GM18498 (cell line): ENCODE data around the gene RBM33.
"Not testable (repeated sequence)": the region's sequence is repeated elsewhere in the genome, so short reads cannot be mapped to it uniquely, and the experiment has no call there.

Source experiments
- ATAC-seq: cut with Tn5 transposase; IDR thresholded peaks from one replicate; pipeline ENCODE4 v1.9.1; 2021; ENCODE audit warnings: mild to moderate bottlenecking, moderate library complexity; ENCODE audit not compliant: unreplicated experiment

Gene RBM33

GRCh38 chr7:155644178-155644970 lies at the start of gene RBM33:
Gene RBM33, plus strand, starts transcription at chr7:155644661. Its CDS starts 216 bp downstream, at chr7:155644877.
- peak; percentile 78 for ATAC-seq

DNA sequence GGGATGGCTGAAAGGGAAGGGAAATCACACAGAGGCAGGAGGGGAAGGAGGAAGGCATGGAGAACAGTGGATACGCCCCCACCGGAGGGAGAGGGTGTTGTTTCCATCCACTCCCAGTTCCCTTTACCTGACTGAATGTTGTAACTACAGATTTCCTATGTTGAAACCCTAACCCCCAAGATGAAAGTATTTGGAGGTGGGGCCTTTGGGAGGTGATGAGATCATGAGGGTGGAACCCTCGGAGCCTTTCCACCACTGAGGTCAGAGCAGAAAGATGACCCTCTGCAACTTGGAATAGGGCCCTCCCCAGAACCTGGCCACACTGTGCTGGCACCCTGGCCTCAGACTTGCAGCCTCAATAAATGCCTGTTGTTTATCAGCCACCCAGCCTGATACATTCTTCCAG lies 49.5 kb upstream of the RBM33 start:
- no peak for ATAC-seq

DNA sequence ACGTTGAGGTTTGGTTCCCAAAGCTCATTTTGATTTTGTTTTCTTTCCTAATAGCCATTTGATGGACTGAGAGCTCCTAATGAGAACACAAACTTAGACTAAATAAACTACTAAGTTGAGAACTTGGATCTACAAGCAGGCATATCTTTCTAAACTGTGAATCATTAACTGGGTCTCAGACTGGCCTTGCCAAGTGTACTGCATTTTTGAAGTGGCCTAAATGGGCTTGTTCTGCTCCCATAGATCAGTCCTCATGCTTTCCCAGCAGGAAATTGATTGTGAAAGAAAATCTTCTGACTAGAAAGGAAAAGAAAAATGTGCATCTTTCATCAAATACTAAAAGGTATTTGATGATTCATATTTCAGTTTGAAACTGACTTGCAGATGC lies 46.7 kb upstream of the RBM33 start:
- no peak for ATAC-seq

DNA sequence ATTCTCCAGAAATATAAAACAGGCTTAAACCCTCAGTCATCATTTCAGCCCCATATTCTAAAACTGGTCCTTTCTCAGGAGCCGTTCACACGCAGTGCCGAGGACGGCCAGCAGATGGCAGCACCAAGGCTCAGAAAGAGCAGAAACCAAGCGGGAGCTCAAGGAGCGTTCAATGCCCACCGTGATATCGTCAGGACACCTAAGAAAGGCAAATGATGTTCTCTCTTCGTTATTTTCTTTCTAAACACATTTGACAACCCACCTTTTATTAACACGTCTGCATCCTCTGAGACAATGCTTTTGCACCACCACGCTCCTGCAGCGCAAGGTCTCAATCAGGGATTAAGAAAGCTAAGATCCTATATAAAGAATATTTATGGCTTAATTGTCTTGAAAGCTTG lies 45.7 kb upstream of the RBM33 start:
- ATAC-seq, result peak; percentile 65

DNA sequence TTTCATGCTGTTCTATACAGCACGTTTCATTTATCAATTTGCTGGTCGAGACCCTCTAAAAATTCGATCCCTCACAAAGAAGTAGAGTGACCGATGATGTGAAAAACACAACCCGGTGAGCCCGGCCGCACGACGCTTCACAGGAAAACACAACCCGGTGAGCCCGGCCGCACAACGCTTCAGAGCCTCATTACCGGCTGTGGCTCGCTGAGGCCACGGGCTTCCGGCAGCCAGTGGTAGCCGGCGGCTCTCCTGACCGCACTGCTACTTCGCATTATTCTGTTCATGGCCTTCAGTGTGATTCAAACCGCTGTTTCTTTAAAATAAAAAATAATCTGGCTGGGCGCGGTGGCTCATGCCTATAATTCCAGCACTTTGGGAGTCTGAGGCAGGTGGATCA lies 42.3 kb upstream of the RBM33 start:
- ATAC-seq, result no peak

DNA sequence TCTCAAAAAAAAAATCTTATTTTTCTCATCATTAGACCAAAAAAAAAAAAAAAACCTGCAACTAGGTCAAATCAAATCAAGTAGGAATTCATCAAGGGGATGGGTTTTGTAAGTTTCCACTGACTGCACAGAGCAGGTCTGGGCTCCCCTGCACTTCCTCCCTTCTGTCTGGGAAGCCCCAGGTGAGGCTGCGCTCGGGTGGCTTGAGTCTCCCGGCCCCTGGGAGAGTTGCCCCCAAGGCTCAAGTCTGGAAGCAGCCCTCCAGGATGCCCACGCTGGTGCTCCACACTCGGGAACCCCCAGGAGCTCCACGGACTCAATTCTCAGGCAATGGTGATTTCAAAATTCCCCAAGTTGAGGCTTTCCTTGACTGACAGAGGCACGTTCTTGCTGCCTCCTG lies 41.7 kb upstream of the RBM33 start:
- ATAC-seq, result no peak

DNA sequence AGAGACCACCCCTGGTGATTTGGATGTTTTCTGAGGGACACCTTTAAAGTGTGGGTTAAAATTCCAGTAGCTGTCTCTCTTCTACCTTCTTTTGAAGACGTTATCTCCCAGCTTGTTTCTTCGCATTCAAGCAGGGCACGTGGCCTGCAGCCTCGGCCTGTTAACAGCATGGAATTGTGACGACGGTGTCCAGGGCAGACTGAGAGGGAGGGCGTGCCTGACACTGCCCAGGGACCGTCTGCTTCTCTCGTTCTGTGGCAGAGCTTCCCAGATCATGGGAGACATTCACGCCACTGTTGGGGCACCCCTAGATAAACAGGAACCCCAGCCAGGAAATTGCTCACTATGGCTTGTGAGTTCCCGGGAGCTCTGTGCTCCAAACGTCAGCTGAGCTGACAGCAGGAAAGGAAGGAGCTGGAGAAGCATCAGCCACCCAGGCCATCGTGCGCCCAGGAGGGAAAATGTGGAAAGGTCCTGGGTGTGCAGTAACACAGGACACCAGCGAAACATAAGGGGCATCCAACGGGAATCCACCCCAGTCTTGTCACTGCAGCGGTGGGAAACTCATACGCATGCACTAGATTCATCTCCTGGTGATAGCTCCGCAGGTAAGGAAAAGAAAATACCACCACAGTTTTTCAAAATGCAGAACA lies 41.1 kb upstream of the RBM33 start:
- ATAC-seq, result no peak

DNA sequence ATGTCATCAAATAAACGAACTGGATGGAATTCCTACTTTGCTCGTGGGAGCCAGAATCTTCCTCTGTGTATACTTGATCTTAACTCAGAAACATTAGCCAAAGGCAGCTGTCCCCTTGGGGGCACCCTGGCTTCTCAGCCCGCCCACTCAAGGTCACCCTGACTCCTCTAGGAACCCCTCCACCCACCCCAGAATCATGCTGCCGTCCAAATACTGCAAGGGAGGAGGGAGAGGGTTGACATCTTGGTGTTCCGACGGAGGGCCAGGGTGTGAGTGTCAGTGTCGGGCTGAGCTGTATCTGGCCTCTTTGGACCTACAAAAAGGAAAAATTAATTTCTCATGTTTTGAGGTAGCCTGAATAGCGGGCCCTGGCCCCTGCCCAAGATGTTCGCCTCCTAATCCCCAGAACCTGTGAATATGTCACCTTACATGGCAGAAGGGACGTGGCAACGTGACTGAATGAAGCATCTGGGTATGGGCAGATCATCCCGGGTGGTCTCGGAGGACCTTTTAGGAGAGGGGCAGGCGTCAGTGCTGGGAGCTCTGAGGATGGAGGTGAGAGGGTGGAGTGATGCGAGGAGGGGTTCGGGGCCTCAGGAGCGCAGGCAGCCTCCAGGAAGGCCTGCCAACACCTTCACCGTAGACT lies 40.5 kb upstream of the RBM33 start:
- no peak for ATAC-seq

GRCh38 chr7:155604504-155604997 lies 39.9 kb upstream of the RBM33 start:
- no peak for ATAC-seq

- no peak for ATAC-seq
These were observed 35.3 kb upstream of the RBM33 start for GRCh38 chr7:155609185-155609584.

- no peak for ATAC-seq
These were observed 33.7 kb upstream of the RBM33 start for GRCh38 chr7:155610633-155611193.

- no peak for ATAC-seq
These were observed 32.5 kb upstream of the RBM33 start for GRCh38 chr7:155611808-155612447.

DNA sequence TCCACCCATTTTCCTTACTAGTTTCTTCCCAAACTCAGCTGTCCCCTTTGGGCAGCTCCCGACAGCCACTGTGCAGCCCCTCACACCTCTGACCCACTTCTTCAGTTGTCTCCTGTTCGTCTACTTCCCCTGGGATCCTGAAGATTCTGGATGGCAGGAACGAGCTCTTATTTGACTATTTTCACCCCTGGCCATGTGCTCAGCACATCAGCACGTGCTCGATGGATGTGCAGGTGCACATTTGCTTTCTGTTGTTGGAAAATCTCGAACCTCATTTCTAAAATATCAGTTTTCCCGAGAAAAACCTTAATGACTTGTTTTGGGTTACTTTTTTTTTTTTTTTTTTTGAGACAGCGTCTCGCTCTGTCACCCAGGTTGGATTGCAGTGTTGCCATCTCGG lies 31.8 kb upstream of the RBM33 start:
- ATAC-seq, result no peak

DNA sequence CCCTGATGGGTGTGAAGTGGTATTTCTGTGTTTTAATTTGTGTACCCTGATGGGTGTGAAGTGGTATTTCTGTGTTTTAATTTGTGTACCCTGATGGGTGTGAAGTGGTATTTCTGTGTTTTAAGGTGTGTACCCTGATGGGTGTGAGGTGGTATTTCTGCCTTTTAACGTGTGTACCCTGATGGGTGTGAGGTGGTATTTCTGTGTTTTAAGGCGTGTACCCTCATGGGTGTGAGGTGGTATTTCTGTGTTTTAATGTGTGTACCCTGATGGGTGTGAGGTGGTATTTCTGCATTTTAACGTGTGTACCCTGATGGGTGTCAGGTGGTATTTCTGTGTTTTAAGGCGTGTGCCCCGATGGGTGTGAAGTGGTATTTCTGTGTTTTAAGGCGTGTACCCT lies 29.4 kb upstream of the RBM33 start:
- ATAC-seq, result not testable (repeated sequence)

DNA sequence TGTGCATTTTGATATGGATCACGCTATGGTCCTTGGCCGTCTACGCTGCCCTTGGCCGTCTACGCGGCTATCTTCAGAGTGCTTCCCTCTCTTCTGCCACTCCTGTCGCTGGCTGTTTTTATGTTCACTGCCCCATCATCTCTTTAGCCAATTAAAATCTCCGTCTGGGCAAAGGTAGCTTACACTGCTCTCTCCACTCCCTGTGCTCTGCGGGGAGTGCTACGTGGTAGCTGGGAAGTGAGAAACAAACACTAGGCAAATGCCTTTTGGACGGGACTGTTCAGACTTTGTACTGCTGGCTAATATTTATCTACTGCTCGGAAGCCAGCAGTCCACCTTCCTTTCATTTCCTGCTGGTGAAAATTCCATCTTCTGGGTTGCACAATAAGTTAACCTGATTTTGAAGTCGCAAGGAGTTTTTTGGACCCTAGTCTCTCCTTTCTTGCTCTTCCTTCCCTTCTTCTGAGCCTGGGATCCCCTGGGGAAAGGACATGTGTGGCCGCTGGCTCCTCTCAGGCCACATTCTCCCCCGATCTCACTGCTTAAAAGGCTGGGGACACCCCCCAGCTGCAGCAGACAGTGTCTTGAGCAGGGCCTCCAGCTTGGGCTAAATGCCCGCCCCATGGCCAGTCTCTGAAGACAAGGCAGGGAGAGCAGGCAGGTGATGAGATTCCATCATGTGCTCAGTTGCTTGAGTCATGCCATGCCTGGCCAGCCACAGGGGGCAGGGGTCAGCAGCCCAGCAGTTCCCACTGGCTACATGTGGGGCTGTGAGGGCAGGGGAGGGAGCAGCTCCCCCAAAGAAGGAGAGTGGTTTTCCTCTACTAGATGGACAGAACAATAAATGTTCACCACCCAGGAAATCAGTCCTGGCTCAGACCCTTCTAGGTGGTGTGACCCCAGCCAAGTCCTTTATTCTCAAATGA lies 25.5 kb upstream of the RBM33 start:
- no peak for ATAC-seq

DNA sequence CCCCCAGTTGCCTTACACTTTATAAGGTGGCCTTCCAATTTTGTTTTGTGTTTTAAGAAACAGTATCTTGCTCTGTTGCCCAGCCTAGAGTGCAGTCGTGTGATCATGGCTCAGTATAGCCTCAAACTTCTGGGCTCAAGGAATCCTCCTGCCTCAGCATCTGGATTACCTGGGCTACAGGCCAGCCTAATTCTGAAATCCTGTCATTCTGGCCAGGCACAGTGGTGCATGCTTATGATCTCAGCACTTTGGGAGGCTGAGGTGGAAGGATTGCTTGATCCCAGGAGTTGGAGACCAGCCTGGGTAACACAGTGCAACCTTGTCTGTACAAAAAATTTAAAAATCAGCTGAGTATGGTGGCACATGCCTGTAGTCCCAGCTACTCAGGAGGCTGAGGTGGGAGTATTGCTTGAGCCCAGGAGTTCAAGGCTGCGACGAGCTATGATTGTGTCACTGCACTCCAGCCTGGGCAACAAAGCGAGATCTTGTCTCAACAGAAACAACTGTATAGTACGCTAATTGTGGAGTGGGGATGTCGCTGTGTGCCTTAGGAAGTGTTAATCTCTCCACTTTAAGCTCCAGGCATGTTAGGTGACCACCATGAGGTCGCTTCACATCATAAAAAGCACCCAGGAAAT lies 24.7 kb upstream of the RBM33 start:
- no peak for ATAC-seq

GRCh38 chr7:155620497-155620896 lies 24.0 kb upstream of the RBM33 start:
- no peak for ATAC-seq

GRCh38 chr7:155621418-155621980 lies 23.0 kb upstream of the RBM33 start:
- no peak for ATAC-seq

DNA sequence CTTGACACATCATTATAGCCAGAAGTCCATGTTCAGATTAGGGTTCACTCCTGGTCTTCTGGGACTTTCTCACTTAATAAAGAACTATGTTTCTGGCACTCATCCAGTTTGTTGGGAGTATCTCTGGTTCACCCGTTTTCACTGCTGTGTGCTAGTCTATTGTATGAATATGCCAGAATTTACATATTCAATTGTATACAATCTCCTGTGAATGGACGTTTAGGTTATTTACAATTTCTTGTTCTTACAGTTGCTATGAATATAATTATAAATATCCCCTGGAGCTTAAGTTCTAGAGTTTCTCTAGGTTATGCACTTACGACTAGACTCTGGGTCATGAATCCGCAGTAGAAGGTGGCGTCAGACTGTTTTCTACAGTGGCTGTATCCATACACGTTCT lies 20.0 kb upstream of the RBM33 start:
- no peak for ATAC-seq
